Glutamatergic neuron (in vitro differentiated cells): ENCODE measurements around the gene VSIG8. TPM values are rescaled to one million over a fixed set of nuclear protein-coding genes. Genes with fewer than 3 reads are reported as not detected.
A peak's percentile ranks its signal among the peaks of the same experiment; 100 is the strongest.

Experiments
- DNase-seq: peaks from one replicate; pipeline ENCODE4 v3.0.0; 2022
- H3K27ac Mint-ChIP-seq: one replicate; pipeline ENCODE4 v1.8.0; 2020; ENCODE audit warnings: mild to moderate bottlenecking, mixed read lengths, inconsistent platforms; ENCODE audit not compliant: unreplicated experiment
- H3K27me3 Mint-ChIP-seq: one replicate; pipeline ENCODE4 v1.8.0; 2020; ENCODE audit warnings: mild to moderate bottlenecking, moderate library complexity, mixed read lengths, inconsistent platforms; ENCODE audit not compliant: unreplicated experiment
- H3K36me3 Mint-ChIP-seq: one replicate; pipeline ENCODE4 v1.8.0; 2020; ENCODE audit warnings: mild to moderate bottlenecking, mixed read lengths, inconsistent platforms; ENCODE audit not compliant: unreplicated experiment
- H3K4me1 Mint-ChIP-seq: one replicate; pipeline ENCODE4 v1.8.0; 2020; ENCODE audit warnings: mild to moderate bottlenecking, low read depth, mixed read lengths, inconsistent platforms; ENCODE audit not compliant: unreplicated experiment
- H3K4me3 Mint-ChIP-seq: one replicate; pipeline ENCODE4 v1.8.0; 2020; ENCODE audit warnings: mild to moderate bottlenecking, mixed read lengths, inconsistent platforms; ENCODE audit not compliant: unreplicated experiment
- H3K9me3 Mint-ChIP-seq: one replicate; pipeline ENCODE4 v1.8.0; 2020; ENCODE audit warnings: mild to moderate bottlenecking, moderate library complexity, mixed read lengths, inconsistent platforms; ENCODE audit not compliant: unreplicated experiment
- total RNA-seq: library from RNA; stranded (reverse); fragmentation: NEBNext Ultra II Directional; extraction: Animal tissue kit (Norgen Biotek cat#: 25700); gene quantifications from one replicate; pipeline ENCODE4 v1.2.1, GENCODE V29; 2021; ENCODE audit not compliant: unreplicated experiment
- TF ChIP-seq, protein P1 (sequence below): fragments of 200-600 bp; sonication (generic); IDR thresholded peaks from one replicate; pipeline ENCODE4 v1.5.0; 2021; ENCODE audit not compliant: partially characterized antibody, unreplicated experiment

The VSIG8 gene
- total RNA-seq, 1 donor from 2014 or later: not detected

DNA sequence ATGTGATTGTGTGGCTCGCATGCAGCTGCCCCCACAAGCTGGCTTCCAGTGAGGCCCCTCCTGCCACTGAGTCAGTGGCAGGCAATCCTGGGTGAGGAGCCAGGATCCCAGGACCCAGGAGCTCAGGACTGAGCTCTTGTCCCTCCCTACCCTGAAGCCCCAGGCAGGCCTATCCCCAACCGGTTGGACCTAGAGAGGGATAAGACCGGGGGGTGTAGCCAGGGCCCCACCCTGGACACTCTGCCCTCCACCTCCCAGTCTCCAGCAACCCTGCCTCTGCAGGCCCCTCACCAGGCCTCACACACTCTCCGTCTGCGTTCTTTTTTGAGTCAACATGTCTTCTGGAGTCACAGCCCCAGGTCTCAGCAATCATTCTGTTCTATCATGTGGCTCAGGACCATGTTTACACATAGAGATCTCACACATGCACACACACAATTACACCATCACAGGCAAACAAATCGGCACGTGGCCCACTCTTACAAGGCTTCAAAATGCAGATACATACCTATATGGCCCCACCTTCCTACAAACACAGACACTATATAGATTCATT, 2.6 kb downstream of the VSIG8 start:
- H3K27me3 Mint-ChIP-seq: peaks cover 4% of the 10 kb centered on the region

DNA sequence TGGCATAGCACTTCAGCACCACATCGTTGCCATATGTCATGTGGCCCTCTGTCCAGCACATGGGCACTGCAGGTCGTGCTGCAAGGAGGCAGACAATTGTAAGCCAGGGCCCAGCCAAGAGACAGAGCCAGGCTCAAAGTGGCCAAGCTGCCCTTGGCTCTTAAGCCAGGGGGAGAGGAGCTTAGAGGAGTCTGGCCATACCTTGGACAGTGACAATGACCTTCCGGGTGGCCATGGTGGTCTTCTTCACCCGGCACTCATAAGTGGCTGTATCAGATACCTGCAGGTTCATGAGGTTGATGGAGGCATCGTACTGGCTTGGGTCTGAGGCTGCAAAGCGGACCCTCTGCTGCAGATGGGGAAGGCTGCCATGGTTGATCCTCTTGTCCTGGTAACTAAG, 4.6 kb downstream of the VSIG8 start:
- Mint-ChIP-seq H3K4me3 (no peak overlapping the region), H3K27ac (no peak overlapping the region), H3K36me3 (no peaks in the 10 kb centered on the region), H3K4me1 (no peaks in the 10 kb centered on the region), H3K27me3 (peaks cover 4% of the 10 kb centered on the region), H3K9me3 (no peaks in the 10 kb centered on the region)
- TF ChIP-seq, protein P1, sequence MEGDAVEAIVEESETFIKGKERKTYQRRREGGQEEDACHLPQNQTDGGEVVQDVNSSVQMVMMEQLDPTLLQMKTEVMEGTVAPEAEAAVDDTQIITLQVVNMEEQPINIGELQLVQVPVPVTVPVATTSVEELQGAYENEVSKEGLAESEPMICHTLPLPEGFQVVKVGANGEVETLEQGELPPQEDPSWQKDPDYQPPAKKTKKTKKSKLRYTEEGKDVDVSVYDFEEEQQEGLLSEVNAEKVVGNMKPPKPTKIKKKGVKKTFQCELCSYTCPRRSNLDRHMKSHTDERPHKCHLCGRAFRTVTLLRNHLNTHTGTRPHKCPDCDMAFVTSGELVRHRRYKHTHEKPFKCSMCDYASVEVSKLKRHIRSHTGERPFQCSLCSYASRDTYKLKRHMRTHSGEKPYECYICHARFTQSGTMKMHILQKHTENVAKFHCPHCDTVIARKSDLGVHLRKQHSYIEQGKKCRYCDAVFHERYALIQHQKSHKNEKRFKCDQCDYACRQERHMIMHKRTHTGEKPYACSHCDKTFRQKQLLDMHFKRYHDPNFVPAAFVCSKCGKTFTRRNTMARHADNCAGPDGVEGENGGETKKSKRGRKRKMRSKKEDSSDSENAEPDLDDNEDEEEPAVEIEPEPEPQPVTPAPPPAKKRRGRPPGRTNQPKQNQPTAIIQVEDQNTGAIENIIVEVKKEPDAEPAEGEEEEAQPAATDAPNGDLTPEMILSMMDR: no peak
- DNase-seq: no peak

More for the DNA sequence above, 2.6 kb downstream of the VSIG8 start:
- no peak for DNase-seq
- Mint-ChIP-seq H3K4me3 (no peak overlapping the region), H3K36me3 (no peaks in the 10 kb centered on the region), H3K9me3 (peaks cover 2% of the 10 kb centered on the region), H3K4me1 (no peaks in the 10 kb centered on the region), H3K27ac (no peak overlapping the region)
- TF ChIP-seq, protein P1: no peak

DNA sequence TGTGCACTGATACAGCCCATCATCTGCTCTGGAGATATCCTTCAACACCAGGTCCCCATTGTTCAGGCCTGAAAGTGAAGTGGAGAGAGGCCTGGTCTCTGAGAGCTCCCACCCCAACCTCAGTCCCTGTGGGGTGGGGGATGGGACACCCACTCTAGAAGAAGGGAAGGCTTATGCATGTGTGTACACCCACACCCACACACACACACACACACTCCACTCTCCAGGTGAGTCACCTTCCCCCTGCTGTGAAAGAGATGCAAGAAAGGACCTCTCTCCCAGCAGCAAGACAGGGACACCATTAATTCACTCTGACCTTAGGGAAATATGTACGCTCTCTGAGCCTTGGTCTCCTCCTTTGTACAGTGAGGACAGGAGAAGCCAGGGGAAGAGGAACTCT, 5.9 kb downstream of the VSIG8 start:
- H3K9me3 Mint-ChIP-seq: no peaks in the 10 kb centered on the region
- no peaks in the 10 kb centered on the region for H3K36me3 Mint-ChIP-seq
- no peak overlapping the region for H3K4me3 Mint-ChIP-seq
- no peak for DNase-seq
- peaks cover 5% of the 10 kb centered on the region for H3K27me3 Mint-ChIP-seq
- TF ChIP-seq, protein P1: no peak
- H3K27ac Mint-ChIP-seq: no peak overlapping the region
- no peaks in the 10 kb centered on the region for H3K4me1 Mint-ChIP-seq

DNA sequence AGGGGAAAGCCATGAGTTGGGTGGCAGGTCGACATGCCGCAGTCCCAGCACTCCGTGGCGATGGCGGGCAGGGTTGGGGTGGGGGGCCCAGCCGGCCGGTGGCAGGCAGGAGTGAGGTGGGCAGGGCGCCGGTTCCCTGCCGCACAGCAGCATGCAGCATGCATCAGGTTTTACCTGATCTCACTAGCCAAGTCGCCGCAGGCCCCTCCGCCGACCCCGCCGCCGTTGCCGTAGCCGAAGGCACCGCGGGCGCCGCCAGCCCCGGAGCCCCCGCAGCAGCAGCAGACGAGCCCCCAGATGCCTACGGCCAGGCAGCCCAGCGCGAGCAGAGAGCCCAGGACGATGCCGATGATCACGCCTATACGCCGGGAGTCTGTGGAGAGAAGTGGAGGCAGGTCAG, 6.7 kb downstream of the VSIG8 start:
- TF ChIP-seq, protein P1: no peak
- no peak for DNase-seq
- Mint-ChIP-seq H3K4me1 (no peaks in the 10 kb centered on the region), H3K27me3 (peaks cover 4% of the 10 kb centered on the region), H3K27ac (no peak overlapping the region), H3K9me3 (no peaks in the 10 kb centered on the region), H3K4me3 (no peak overlapping the region), H3K36me3 (no peaks in the 10 kb centered on the region)

DNA sequence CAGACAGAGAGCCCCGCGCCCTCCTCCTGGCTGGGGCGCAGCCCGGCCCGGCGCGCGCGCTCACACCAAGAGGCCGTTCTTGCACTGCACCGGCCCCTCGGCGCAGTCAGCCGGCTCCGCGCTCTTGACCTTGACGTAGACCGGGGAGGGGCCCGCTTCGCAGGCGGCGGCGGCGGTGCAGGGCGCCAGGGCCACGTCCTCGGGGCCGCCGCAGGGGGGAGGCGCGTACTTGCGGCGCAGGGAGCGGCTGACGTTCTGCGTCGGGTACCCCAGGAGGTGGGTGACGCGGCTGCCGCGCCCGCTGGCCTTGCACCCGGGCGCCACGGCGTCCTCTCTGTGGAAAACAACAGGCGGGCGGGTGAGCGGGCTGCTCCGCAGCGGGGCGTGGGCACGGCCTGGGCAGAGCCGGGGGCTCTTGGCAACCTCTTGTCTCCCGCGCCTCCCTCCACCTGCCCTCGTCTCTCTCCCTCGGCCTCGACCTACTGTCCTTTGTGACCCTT, 7.7 kb downstream of the VSIG8 start:
- TF ChIP-seq, protein P1: no peak
- Mint-ChIP-seq H3K4me1 (no peaks in the 10 kb centered on the region), H3K27ac (peak overlapping the region; percentile 3), H3K4me3 (peak overlapping the region; percentile 74), H3K36me3 (no peaks in the 10 kb centered on the region), H3K27me3 (peaks cover 4% of the 10 kb centered on the region), H3K9me3 (no peaks in the 10 kb centered on the region)
- DNase-seq: peak; percentile 78
